Fibroblast of mammary gland (primary cell): ENCODE measurements around the gene PPP1R37.

Experiments used
- DNase-seq: peaks from one replicate; pipeline ENCODE4 v3.0.0-alpha.2; 2010; ENCODE audit warnings: low read depth
- H3K4me3 ChIP-seq: 2 replicates; pipeline ENCODE4 v1.5.1; 2011; ENCODE audit warnings: low read depth, mild to moderate bottlenecking, low read length, moderate library complexity; ENCODE audit not compliant: control insufficient read depth
- CTCF ChIP-seq: conservative IDR thresholded peaks from 2 replicates; pipeline ENCODE4 v1.5.1; 2011; ENCODE audit warnings: low read depth, low read length, inconsistent platforms; ENCODE audit not compliant: control insufficient read depth, insufficient read depth

Gene PPP1R37

GRCh38 chr19:45090034-45090433 is 2.9 kb upstream of the PPP1R37 start:
- no peak for TF ChIP-seq CTCF

GRCh38 chr19:45090606-45091005 is 2.4 kb upstream of the PPP1R37 start:
- H3K4me3 ChIP-seq: peak overlapping the region; percentile 58
- DNase-seq: no peak
- no peak for TF ChIP-seq CTCF

More at GRCh38 chr19:45090034-45090433, 2.9 kb upstream of the PPP1R37 start:
- DNase-seq: no peak
- H3K4me3 ChIP-seq: no peak overlapping the region

GRCh38 chr19:45091031-45091923 is 1.7 kb upstream of the PPP1R37 start:
- DNase-seq: peak; percentile 99
- no peak for TF ChIP-seq CTCF
- H3K4me3 ChIP-seq: peak overlapping the region; percentile 93

GRCh38 chr19:45094137-45094536 is 1.2 kb downstream of the PPP1R37 start:
- peak overlapping the region; percentile 93 for H3K4me3 ChIP-seq
- TF ChIP-seq CTCF: no peak
- DNase-seq: no peak

GRCh38 chr19:45094707-45095106 is 1.7 kb downstream of the PPP1R37 start:
- H3K4me3 ChIP-seq: no peak overlapping the region
- no peak for TF ChIP-seq CTCF
- no peak for DNase-seq

- no peak overlapping the region for H3K4me3 ChIP-seq
- TF ChIP-seq CTCF: no peak
- no peak for DNase-seq
These were observed 2.8 kb downstream of the PPP1R37 start for GRCh38 chr19:45095496-45096413.
